HUES48 (cell line): ENCODE measurements around the gene PPFIA1.

ENCODE experiments used
- H3K27ac ChIP-seq: one replicate; pipeline ENCODE4 v1.7.0; 2013; ENCODE audit warnings: low read depth, low read length, inconsistent platforms
- H3K27me3 ChIP-seq: 2 replicates; pipeline ENCODE4 v1.6.1; 2013; ENCODE audit warnings: mild to moderate bottlenecking, low read length; ENCODE audit not compliant: control insufficient read depth, insufficient read depth
- H3K36me3 ChIP-seq: 2 replicates; pipeline ENCODE4 v1.6.1; 2013; ENCODE audit warnings: low read length; ENCODE audit not compliant: control insufficient read depth, insufficient read depth
- H3K4me1 ChIP-seq: 2 replicates; pipeline ENCODE4 v1.6.1; 2013; ENCODE audit warnings: mild to moderate bottlenecking, low read length; ENCODE audit not compliant: control insufficient read depth, insufficient read depth
- H3K4me3 ChIP-seq: 2 replicates; pipeline ENCODE4 v1.5.1; 2013; ENCODE audit warnings: mild to moderate bottlenecking, low read depth, low read length
- H3K9ac ChIP-seq: 2 replicates; pipeline ENCODE4 v1.6.1; 2013; ENCODE audit warnings: mild to moderate bottlenecking, low read depth, low read length, moderate library complexity
- H3K9me3 ChIP-seq: 2 replicates; pipeline ENCODE4 v1.6.1; 2013; ENCODE audit warnings: low read length; ENCODE audit not compliant: control insufficient read depth, insufficient read depth

The PPFIA1 gene

GRCh38 chr11:70415191-70415590 is 144.7 kb downstream of the PPFIA1 start:
- Histone ChIP-seq H3K9ac (no peak overlapping the region), H3K27me3 (no peaks in the 10 kb centered on the region), H3K36me3 (peaks cover 94% of the 10 kb centered on the region), H3K4me1 (no peaks in the 10 kb centered on the region), H3K4me3 (no peak overlapping the region), H3K27ac (no peak overlapping the region), H3K9me3 (no peaks in the 10 kb centered on the region)

- peaks cover 94% of the 10 kb centered on the region for H3K36me3 ChIP-seq
- no peaks in the 10 kb centered on the region for H3K27me3 ChIP-seq
- peak overlapping the region; percentile 20 for H3K27ac ChIP-seq
- H3K4me3 ChIP-seq = no peak overlapping the region
- H3K9me3 ChIP-seq = no peaks in the 10 kb centered on the region
- no peaks in the 10 kb centered on the region for H3K4me1 ChIP-seq
- H3K9ac ChIP-seq = no peak overlapping the region
Observed at GRCh38 chr11:70415642-70416395, 145.3 kb downstream of the PPFIA1 start.

- Histone ChIP-seq H3K27me3 (no peaks in the 10 kb centered on the region), H3K36me3 (peaks cover 94% of the 10 kb centered on the region), H3K9ac (no peak overlapping the region), H3K4me3 (no peak overlapping the region), H3K9me3 (no peaks in the 10 kb centered on the region), H3K27ac (no peak overlapping the region), H3K4me1 (no peaks in the 10 kb centered on the region)
Observed at GRCh38 chr11:70416881-70417280, 146.4 kb downstream of the PPFIA1 start.

GRCh38 chr11:70418130-70418529 is 147.6 kb downstream of the PPFIA1 start:
- no peak overlapping the region for H3K9ac ChIP-seq
- H3K27ac ChIP-seq = no peak overlapping the region
- H3K4me1 ChIP-seq = no peaks in the 10 kb centered on the region
- H3K36me3 ChIP-seq = peaks cover 94% of the 10 kb centered on the region
- no peaks in the 10 kb centered on the region for H3K27me3 ChIP-seq
- no peaks in the 10 kb centered on the region for H3K9me3 ChIP-seq
- no peak overlapping the region for H3K4me3 ChIP-seq

- Histone ChIP-seq H3K27ac (no peak overlapping the region), H3K4me3 (no peak overlapping the region), H3K27me3 (no peaks in the 10 kb centered on the region), H3K4me1 (no peaks in the 10 kb centered on the region), H3K36me3 (peaks cover 97% of the 10 kb centered on the region), H3K9ac (no peak overlapping the region), H3K9me3 (no peaks in the 10 kb centered on the region)
Observed at GRCh38 chr11:70419307-70420007, 149.0 kb downstream of the PPFIA1 start.

GRCh38 chr11:70420008-70420464 is 149.5 kb downstream of the PPFIA1 start:
- no peaks in the 10 kb centered on the region for H3K27me3 ChIP-seq
- no peak overlapping the region for H3K4me3 ChIP-seq
- no peaks in the 10 kb centered on the region for H3K9me3 ChIP-seq
- no peak overlapping the region for H3K27ac ChIP-seq
- H3K4me1 ChIP-seq = no peaks in the 10 kb centered on the region
- peaks cover 97% of the 10 kb centered on the region for H3K36me3 ChIP-seq
- no peak overlapping the region for H3K9ac ChIP-seq

- Histone ChIP-seq H3K36me3 (peaks cover 97% of the 10 kb centered on the region), H3K27me3 (no peaks in the 10 kb centered on the region), H3K27ac (no peak overlapping the region), H3K9me3 (no peaks in the 10 kb centered on the region), H3K4me3 (no peak overlapping the region), H3K4me1 (no peaks in the 10 kb centered on the region), H3K9ac (no peak overlapping the region)
Observed at GRCh38 chr11:70420496-70420895, 150.0 kb downstream of the PPFIA1 start.

- H3K27me3 ChIP-seq = no peaks in the 10 kb centered on the region
- no peaks in the 10 kb centered on the region for H3K9me3 ChIP-seq
- peaks cover 95% of the 10 kb centered on the region for H3K36me3 ChIP-seq
- no peak overlapping the region for H3K27ac ChIP-seq
- H3K4me3 ChIP-seq = no peak overlapping the region
- no peak overlapping the region for H3K9ac ChIP-seq
- H3K4me1 ChIP-seq = no peaks in the 10 kb centered on the region
Observed at GRCh38 chr11:70421123-70421522, 150.6 kb downstream of the PPFIA1 start.

- Histone ChIP-seq H3K4me1 (no peaks in the 10 kb centered on the region), H3K9ac (no peak overlapping the region), H3K36me3 (peaks cover 86% of the 10 kb centered on the region), H3K4me3 (no peak overlapping the region), H3K27me3 (no peaks in the 10 kb centered on the region), H3K27ac (no peak overlapping the region), H3K9me3 (no peaks in the 10 kb centered on the region)
Observed at GRCh38 chr11:70422692-70423522, 152.4 kb downstream of the PPFIA1 start.

- peaks cover 84% of the 10 kb centered on the region for H3K36me3 ChIP-seq
- no peak overlapping the region for H3K27ac ChIP-seq
- no peaks in the 10 kb centered on the region for H3K27me3 ChIP-seq
- H3K4me1 ChIP-seq = no peaks in the 10 kb centered on the region
- no peak overlapping the region for H3K4me3 ChIP-seq
- H3K9ac ChIP-seq = no peak overlapping the region
- H3K9me3 ChIP-seq = no peaks in the 10 kb centered on the region
Observed at GRCh38 chr11:70423523-70424505, 153.3 kb downstream of the PPFIA1 start.
